ENCODE data around the gene DNAH2.
"Not testable (repeated sequence)": the region's sequence is repeated elsewhere in the genome, so short reads cannot be mapped to it uniquely, and the experiment has no call there.

DNAH2 gene

DNA sequence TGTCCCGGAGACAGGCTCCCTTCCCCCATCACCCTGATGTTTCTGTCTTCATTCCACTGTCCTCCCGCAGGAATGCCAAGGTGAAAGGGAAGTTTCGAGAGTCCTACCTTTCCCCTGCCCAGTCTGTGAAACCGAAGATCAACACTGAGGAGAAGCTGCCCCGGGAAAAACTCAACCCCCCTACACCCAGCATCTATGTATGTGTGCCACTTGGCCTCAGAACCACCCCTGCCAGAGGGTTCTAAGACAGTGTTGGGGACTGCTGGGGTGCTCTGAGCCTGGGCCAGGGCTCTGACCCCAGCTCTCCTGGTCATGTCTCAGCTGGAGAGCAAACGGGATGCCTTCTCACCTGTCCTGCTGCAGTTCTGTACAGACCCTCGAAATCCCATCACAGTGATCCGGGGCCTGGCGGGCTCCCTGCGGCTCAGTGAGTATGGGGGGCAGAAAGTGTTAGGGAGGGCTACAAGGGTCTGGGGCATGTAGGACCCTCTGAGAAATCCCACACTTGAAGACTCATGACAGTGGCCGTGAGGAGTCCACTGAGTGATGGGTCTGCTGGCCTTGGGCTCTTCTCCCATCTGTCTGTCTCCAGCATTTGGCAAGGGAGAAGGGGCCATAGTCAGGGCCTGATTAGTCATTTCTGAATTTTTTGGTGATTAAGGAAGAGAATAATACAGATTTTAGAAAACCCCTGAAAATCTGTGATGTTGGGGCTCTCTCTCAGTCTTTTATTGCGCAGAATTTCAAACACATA, 132.4 kb downstream of the DNAH2 start:
- in situ Hi-C loops (cut with MboI; ENCODE audit: low sequenced_read_pairs) = no loop called here

DNA sequence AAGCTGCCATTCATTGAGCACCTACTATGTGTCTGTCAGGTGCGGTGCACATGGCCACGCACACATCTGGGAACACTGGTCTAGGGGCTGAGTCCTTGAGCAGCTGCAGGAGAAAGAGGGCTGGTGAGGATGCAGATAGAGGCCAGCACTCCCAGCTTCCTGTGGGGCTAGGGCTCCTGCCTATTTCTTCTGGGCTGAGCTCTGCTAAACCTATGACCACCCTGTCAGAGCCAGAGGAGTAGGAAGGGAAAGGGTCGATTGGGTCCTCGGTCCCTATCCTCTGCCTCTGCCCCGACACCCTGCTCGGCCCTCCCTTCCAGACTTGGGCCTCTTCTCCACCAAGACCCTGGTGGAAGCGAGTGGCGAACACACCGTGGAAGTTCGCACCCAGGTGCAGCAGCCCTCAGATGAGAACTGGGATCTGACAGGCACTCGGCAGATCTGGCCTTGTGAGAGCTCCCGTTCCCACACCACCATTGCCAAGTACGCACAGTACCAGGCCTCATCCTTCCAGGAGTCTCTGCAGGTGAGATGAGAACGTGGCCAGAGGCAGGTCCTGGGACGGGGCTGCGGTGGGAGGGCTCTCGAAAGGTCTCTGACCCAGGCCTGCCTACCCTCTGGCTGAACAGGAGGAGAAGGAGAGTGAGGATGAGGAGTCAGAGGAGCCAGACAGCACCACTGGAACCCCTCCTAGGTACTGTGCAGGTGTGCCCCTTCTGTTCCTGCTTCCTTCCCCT, 133.3 kb downstream of the DNAH2 start:
- in situ Hi-C loops (cut with MboI; ENCODE audit: low sequenced_read_pairs) = no loop called here

DNA sequence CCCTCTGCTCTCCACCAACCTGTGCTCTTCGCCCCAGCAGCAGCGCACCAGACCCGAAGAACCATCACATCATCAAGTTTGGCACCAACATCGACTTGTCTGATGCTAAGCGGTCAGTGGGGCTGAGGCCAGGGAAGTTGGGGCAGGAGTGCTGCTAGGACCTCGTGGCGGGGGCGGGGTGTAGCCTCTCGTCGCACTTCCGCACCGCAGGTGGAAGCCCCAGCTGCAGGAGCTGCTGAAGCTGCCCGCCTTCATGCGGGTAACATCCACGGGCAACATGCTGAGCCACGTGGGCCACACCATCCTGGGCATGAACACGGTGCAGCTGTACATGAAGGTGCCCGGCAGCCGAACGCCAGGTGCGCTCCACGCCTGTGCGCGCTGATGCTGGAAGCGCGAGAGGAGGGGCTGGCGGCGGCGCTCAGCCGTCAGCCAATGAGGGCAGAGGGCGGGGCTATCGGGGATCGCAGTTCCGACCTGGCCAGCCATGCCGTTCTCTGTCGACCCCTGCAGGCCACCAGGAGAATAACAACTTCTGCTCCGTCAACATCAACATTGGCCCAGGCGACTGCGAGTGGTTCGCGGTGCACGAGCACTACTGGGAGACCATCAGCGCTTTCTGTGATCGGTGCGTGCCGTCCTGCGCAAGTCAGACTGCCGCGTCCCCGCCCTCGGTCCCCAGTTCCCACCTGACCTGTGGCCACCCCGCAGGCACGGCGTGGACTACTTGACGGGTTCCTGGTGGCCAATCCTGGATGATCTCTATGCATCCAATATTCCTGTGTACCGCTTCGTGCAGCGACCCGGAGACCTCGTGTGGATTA, 134.1 kb downstream of the DNAH2 start:
- in situ Hi-C loops (cut with MboI; ENCODE audit: low sequenced_read_pairs) = no loop called here

DNA sequence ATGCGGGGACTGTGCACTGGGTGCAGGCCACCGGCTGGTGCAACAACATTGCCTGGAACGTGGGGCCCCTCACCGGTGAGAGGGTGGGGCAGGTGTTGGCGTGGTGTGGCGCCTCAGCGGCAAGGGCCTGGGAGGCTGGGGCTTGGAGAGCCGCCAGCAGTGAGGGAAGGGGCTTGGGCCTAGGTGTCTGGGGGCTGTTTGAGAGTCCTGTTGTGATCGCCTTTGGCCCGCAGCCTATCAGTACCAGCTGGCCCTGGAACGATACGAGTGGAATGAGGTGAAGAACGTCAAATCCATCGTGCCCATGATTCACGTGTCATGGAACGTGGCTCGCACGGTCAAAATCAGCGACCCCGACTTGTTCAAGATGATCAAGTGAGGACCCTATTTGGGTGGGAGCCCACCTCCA, 134.7 kb downstream of the DNAH2 start:
- in situ Hi-C loops (cut with MboI; ENCODE audit: low sequenced_read_pairs) = no loop called here

DNA sequence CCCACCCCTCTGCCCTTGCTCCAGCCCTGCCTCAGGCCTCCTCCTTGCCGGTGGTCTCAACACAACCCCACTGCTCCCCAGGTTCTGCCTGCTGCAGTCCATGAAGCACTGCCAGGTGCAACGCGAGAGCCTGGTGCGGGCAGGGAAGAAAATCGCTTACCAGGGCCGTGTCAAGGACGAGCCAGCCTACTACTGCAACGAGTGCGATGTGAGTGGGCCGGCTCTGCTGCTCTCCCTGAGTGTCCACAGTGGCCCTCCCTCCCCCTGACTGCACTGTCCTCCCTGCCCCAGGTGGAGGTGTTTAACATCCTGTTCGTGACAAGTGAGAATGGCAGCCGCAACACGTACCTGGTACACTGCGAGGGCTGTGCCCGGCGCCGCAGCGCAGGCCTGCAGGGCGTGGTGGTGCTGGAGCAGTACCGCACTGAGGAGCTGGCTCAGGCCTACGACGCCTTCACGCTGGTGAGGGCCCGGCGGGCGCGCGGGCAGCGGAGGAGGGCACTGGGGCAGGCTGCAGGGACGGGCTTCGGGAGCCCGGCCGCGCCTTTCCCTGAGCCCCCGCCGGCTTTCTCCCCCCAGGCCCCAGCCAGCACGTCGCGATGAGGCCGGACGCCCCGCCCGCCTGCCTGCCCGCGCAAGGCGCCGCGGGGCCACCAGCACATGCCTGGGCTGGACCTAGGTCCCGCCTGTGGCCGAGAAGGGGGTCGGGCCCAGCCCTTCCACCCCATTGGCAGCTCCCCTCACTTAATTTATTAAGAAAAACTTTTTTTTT, 135.6 kb downstream of the DNAH2 start:
- in situ Hi-C loops (cut with MboI; ENCODE audit: low sequenced_read_pairs) = no loop called here

GRCh38 chr17:7853691-7854038, 136.1 kb downstream of the DNAH2 start:
- in situ Hi-C loops (cut with MboI; ENCODE audit: low sequenced_read_pairs) = no loop called here

DNA sequence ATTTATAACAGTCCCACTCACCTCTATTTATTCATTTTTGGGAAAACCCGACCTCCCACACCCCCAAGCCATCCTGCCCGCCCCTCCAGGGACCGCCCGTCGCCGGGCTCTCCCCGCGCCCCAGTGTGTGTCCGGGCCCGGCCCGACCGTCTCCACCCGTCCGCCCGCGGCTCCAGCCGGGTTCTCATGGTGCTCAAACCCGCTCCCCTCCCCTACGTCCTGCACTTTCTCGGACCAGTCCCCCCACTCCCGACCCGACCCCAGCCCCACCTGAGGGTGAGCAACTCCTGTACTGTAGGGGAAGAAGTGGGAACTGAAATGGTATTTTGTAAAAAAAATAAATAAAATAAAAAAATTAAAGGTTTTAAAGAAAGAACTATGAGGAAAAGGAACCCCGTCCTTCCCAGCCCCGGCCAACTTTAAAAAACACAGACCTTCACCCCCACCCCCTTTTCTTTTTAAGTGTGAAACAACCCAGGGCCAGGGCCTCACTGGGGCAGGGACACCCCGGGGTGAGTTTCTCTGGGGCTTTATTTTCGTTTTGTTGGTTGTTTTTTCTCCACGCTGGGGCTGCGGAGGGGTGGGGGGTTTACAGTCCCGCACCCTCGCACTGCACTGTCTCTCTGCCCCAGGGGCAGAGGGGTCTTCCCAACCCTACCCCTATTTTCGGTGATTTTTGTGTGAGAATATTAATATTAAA, 136.7 kb downstream of the DNAH2 start:
- in situ Hi-C loops (cut with MboI; ENCODE audit: low sequenced_read_pairs) = no loop called here

GRCh38 chr17:7854851-7855659, 137.5 kb downstream of the DNAH2 start, which contains the start of gene TMEM88:
TMEM88 (plus strand) TSS chr17:7855066; CDS start chr17:7855075, 9 bp downstream.
- in situ Hi-C loops (cut with MboI; ENCODE audit: low sequenced_read_pairs) = no loop called here

DNA sequence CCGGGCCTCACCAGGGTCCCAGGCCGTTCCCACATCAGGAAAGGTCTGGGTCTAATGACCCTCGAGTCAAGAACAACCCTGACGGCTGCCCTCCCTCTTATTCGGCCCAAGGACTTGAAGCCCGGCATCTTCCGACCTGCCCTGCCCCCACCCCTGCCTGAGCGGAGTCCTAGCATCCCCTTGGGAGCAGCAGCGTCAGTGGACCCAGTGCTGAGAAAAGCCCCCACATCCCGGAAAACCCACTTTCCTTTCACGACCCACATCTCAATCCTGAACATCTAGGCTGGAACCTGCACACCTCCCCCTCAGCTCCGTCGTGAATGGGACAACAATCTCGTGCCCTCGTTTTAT, 138.1 kb downstream of the DNAH2 start:
- in situ Hi-C loops (cut with MboI; ENCODE audit: low sequenced_read_pairs) = no loop called here

DNA sequence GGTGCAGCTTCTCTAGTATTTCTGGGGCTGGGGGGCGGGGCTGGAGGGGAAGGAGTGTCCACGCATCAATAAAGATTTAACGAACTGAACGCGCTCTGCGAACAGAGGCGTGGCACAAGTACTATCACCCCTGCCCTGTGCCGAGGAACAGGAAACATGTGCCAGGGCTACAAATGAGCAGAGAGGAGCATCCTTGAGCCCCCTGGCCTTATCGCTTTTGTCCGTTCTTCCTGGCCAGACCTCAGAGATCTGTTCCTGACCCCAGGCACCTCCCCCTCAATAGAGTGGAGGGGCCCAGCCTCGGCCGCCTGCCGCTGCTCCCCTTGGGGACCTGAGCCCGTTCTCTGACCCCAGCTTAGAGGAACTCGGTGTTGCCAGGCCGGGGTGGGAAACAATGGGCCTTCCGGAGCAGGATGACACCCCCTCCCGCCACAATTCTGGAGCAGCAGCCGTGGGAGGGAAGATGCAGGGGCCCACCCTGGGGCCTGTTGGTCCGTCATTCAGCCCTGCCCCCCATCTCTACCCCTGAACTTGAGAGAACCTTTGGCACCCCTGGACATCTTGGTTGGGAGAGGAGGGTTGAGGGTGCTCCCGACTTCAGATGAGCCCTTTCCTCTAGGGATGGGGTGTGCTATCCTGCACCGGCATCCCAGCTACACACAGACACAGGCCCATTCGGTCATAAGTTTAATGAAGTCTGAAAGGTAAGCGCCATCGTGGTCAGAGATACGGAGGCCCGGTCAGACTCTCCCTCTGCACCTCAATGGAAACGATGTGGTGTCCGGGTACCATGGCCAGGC, 138.7 kb downstream of the DNAH2 start:
- in situ Hi-C loops (cut with MboI; ENCODE audit: low sequenced_read_pairs) = no loop called here

DNA sequence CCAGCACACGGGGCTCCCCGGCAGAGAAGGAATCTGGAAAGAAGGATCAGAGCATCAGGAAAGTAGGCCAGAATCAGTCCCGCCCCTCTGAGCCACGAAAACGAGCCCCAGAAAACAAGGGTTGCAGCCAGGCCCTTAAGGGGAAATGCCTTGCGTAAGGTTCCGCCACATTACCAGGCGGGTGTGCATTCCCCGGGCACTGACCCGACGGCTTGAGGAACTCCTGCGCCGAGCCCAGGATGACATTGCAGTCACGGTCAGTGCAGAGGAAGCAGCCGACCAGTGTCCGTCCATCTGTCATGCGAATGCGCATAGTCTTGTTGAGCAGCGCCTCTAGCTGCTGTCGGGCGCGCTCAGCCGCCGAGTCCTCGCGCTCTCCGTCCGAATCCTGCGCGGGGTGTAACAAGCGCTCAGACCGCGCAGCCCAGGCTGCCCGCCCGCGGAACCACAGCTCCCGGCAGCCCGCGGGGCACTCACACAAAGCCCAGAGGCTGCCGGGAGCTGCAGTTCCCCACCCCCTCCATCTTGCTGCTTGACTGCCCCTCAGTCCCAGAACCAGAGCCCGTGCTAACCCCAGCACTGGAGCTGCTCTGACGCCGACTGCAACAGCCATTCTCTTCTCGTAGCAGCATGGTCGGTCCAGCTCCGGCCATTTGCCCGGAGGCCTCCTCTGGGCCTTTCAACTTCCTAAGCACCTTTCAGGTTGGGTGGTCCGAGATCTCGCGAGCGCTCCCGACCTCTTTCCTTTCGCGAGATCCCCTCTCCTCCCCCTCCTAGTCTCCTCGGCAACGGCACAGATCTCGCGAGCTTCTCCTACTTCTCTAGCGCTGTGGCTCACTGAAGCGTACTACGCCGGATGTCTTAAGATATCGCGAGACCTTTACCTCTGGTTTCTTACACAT, 139.5 kb downstream of the DNAH2 start, which contains the start of gene NAA38:
Gene NAA38, minus strand, starts transcription at position 749 of the 902 bp plus-strand sequence. Its CDS starts 96 bp downstream, at position 653.
- in situ Hi-C loops (cut with MboI; ENCODE audit: low sequenced_read_pairs) = no loop called here

DNA sequence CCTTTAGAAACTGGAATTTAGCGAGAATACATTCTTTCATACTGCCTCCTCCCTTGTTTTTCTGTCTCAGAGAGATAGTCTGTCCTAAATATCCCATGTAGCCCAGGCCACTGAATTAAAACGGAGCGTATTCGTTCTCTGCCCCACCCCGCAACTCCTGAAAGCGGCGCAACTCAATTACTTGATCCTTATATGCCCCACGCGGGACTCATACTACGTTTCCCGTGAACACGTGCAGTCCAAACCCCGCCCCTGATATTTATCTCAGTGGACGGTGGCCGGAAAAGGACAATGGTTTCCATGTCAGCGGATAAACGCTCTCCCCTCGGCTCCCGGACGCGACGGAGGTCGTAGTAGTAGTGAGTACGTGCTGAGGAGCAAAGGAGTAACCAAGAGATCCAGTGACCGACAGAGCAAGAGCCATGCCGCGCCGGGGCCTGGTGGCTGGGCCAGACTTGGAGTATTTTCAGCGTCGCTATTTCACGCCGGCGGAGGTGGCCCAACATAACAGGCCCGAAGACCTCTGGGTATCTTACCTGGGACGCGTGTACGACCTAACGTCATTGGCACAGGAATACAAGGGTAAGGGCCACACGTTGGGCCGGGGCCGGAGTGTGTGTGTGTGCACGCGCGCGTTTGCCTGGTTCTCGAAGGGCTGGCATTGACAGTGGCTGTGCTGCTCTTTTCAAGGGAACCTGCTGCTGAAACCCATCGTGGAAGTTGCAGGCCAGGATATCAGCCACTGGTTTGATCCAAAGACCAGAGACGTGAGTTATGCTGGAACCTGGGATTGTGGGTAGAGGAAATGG, 140.4 kb downstream of the DNAH2 start, which contains the start of gene CYB5D1:
Gene CYB5D1, plus strand, starts transcription at position 291 of the 809 bp plus-strand sequence. Its CDS starts 132 bp downstream, at position 423.
- in situ Hi-C loops (cut with MboI; ENCODE audit: low sequenced_read_pairs) = no loop called here

DNA sequence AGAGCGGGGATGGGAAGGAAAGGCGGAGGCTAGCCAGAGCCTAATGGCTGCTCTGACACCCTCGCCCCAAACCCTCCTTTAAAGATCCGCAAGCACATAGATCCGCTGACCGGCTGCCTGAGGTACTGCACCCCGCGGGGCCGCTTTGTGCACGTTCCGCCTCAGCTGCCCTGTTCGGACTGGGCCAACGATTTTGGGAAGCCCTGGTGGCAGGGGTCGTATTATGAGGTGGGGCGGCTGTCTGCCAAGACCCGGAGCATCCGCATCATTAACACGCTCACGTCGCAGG, 140.9 kb downstream of the DNAH2 start:
- in situ Hi-C loops (cut with MboI; ENCODE audit: low sequenced_read_pairs) = no loop called here

- in situ Hi-C loops (cut with MboI; ENCODE audit: low sequenced_read_pairs) = no loop called here
Measured at GRCh38 chr17:7859028-7859427, 141.5 kb downstream of the DNAH2 start.

DNA sequence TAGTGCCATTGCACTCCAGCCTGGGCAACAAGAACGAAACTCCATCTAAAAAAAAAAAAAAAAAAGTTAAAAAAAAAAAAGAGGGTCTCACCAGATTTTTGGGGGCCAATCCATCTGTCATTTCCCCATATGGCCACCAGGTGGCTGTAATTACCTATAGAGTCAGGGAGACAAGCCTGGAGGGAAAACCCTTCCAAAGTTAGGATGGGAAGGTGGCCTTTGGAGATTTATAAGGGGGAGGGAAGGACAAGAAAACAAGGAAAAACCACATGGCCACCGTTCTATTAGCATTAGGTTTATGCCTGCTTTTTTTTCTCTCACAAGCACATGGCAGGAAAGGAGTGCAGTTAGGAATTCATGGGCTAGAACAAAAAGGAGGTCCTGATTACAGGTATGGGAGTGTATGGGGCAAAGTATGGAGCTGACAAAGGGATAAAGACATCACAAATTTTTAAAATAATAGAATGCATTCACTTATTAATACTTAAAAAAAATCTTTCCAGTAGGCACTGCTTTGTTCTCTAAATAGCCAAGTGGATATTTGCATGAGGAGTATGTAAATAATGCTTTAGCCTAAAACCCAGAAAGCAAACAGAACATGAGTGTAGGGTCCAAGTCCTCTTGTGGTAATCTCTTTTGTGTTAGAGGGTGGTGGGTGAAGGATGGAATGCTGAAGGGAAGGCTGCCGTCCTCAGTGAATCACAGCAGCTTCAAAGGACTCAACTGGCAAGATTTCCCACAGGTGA, 145.3 kb downstream of the DNAH2 start:
- in situ Hi-C loops (cut with MboI; ENCODE audit: low sequenced_read_pairs) = no loop called here

DNA sequence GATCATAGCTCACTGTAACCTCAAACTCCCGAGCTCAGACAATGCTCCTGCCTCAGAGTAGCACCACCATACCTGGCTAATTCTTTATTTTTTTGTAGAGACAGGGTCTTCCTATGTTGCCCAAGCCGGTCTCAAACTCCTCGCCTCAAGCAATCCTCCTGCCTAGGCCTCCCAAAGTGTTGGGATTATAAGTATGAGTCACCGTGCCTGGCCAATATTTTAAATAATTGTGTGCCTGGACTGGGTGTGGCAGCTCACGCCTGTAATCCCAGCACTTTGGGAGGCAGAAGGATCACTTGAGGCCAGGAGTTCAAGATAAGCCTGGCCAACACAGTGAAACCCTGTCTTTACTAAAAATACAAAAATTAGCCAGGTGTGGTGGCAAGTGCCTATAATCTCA, 146.8 kb downstream of the DNAH2 start:
- in situ Hi-C loops (cut with MboI; ENCODE audit: low sequenced_read_pairs) = not testable (repeated sequence)
